Ovary (tissue), 3 donors: ENCODE data around the gene NDUFS7.

ENCODE experiments used
- CTCF ChIP-seq, 3 donors: fragments of 450-650 bp in 2 of 3; fragments of 200-600 bp in 1 of 3; IDR thresholded peaks; one replicate each; pipeline versions ENCODE4 v1.5.1 to v1.8.0; 2016 to 2022; ENCODE audit warnings: antibody characterized with exemption in 3 of 3, mild to moderate bottlenecking in 1 of 3
- EP300 ChIP-seq: sonication (generic); formaldehyde crosslinking; IDR thresholded peaks from one replicate; pipeline ENCODE4 v1.6.1; 2017; ENCODE audit warnings: antibody characterized with exemption
- POLR2A ChIP-seq: fragments of 450-650 bp; IDR thresholded peaks from one replicate; pipeline ENCODE4 v1.6.1; 2017; ENCODE audit warnings: antibody characterized with exemption, mild to moderate bottlenecking, moderate library complexity
- donor health status: DM: no; HTN: no; CAD: no.

GRCh38 chr19:1421958-1422305 lies 38.2 kb downstream of the NDUFS7 start:
- TF ChIP-seq EP300 (no peak), CTCF (IDR thresholded peaks at IDR 0.05) (no peak), POLR2A (no peak)
